Fibroblast of skin of right biceps (primary cell): ENCODE results near the gene SRRT.
"Not testable (repeated sequence)": the region's sequence is repeated elsewhere in the genome, so short reads cannot be mapped to it uniquely, and the experiment has no call there.

Experiments used
- DNase-seq: peaks from one replicate; pipeline ENCODE4 v3.0.0-alpha.2; 2013

Gene SRRT

GRCh38 chr7:100895701-100895955, 20.7 kb downstream of the SRRT start, which contains the start of gene ACHE:
TSS of gene ACHE (minus strand) at chr7:100895888. CDS start at chr7:100894232, 1,656 bp downstream.
- DNase-seq, result no peak

- no peak for DNase-seq
Observed at GRCh38 chr7:100895956-100896731, 21.2 kb downstream of the SRRT start.

DNA sequence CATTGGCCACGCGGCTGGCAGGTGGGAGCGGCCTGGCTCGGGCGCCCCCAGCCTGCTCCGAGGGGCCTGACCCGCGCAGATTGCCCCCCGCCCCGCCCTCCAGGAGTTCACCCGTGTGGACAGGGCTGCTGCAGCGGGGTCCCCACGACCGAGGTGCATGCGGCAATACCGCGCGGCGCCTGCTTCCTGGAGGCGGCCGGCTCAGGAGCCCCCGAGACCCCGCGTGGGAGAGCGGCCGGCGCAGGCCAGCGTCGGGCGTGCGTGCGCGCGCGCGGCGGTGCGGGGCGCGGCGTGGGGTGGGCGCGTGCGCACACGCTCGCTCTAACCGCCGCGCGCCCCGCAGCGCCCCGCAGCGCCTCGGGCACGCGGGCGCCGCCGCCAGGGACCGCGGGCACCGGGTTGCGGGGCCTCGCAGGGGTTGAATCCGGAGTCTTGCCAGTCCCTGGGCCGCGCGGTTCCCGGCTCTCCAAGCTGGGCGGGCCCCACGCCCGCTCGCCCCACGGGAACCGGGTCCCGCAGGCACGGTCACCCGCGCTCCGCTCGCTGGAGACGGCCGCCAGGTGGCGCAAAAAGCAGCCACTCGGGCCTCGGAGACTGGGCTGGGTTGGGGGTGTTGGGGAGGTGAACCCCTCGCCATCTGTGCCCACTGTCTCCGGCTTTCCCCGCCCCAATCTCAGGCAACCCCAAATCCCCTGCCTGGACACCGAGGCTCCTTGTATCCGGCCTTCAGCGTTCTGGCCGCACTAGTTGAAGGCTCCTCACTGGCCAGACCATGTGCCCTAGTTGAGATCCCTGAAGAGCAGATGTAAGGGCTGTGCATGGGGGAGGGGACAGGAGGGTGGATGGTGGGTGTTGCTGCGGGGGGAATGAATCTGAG, 22.1 kb downstream of the SRRT start:
- DNase-seq, result no peak

DNA sequence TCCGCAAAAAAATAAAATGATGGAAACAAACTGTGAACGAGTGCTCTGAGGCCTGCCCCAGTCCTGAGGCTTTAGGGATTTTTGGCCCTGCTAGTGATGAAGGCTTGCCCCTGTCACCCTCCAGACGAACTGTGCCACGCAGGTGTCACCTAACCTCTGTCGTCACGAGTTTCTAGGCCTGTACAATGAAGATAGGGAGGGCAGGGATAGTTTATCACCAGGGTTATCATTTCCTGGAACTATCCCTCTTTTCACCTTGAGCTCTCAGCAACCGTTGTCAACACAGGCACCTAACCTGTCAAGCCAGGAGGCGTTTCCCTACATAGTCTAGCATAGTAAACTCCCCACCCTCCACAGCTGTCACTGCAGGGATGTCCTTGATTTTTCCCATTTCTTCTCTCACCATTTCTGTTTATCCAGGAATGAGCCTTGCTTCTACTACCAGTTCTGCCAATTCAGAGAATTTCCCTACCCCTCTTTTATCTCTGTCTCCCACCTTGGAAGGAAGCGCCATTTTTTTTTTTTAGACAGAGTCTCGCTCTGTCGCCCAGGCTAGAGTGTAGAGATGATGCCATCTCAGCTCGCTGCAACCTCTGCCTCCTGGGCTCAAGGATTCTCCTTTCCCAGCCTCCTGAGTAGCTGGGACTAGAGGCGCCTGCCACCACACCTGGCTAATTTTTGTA, 23.0 kb downstream of the SRRT start:
- DNase-seq, result no peak

DNA sequence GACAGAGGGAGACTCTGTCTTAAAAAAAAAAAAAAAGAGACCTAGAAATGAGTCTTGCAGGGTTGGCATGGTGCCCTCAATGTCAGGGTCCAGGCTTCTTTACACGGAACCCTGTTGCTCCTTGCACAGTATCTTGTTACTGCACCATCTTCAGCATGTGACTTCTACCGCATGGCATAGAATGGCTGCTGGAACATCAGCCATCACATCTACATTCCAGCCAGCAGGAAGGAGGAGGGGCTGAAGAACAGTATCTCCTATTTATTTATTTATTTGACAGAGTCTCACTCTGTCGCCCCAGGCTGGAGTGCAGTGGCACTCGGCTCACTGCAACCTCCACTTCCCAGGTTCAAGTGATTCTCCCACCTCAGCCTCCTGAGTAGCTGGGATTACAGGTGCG, 24.5 kb downstream of the SRRT start:
- no peak for DNase-seq

- no peak for DNase-seq
Observed at GRCh38 chr7:100900978-100901377, 26.1 kb downstream of the SRRT start.

- no peak for DNase-seq
Observed at GRCh38 chr7:100901921-100902332, 27.0 kb downstream of the SRRT start.

DNA sequence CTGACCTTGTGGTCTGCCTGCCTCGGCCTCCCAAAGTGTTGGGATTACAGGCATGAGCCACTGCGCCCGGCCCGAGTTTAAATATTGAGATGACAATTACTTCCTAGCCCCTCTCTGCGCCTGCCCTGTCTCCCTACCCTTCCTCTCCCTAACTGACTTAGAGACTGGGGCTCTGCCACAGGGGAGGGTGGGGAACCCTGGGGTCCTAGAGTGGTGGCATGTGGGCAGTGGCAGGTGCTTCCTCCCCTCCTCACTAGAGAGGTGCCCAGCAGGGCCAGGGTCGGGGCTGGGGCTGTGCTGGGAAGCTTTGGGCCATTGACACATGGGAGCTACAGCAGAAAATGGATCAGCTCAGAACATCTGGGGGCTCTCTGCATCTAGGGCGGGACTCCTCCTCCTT, 27.7 kb downstream of the SRRT start:
- no peak for DNase-seq

GRCh38 chr7:100908512-100908911, 33.6 kb downstream of the SRRT start:
- no peak for DNase-seq

DNA sequence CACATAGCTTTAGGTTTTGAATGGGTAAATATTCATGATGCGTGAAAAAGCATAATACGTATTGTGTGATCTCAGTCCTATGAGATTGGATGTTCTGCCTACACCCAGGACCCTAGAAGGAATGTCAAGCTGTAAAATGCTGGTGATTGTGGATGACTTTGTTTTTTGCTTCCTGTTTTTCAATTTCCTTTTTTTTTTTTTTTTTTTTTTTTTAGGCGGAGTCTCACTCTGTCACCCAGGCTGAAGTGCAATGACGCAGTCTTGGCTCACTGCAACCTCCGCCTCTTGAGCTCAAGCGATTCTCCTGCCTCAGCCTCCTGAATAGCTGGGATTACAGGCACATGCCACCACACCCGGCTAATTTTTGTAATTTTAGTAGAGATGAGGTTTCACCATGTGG, 35.5 kb downstream of the SRRT start:
- DNase-seq, result not testable (repeated sequence)

- no peak for DNase-seq
Observed at GRCh38 chr7:100911484-100911883, 36.6 kb downstream of the SRRT start.

DNA sequence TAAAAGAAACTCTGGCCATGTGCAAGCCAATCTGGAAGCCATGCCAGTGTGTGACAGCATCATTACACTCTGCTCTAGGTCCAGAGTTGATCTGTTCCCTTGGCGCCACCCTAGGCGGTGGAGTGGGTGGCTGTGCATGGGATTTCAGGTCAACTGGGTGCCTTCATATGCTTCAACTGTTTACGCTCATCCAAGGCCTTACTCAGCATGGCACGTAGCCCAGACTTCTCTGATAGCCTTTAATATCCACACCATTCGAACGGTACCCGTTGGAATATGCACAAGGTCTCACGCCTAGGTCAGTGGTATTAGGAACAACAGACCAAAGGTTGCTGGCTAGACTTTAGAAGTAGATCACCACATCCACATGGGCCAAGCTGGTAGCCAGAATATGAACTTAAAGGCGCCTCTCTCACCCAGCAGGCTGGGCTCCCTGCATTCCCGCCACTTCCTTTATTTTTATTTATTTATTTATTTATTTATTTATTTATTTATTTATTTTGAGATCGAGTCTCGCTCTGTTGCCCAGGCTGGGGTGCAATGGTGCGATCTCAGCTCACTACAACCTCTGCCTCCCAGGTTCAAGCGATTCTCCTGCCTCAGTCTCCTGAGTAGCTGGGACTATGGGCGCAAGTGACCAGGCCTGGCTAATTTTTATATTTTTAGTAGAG, 39.4 kb downstream of the SRRT start:
- no peak for DNase-seq

DNA sequence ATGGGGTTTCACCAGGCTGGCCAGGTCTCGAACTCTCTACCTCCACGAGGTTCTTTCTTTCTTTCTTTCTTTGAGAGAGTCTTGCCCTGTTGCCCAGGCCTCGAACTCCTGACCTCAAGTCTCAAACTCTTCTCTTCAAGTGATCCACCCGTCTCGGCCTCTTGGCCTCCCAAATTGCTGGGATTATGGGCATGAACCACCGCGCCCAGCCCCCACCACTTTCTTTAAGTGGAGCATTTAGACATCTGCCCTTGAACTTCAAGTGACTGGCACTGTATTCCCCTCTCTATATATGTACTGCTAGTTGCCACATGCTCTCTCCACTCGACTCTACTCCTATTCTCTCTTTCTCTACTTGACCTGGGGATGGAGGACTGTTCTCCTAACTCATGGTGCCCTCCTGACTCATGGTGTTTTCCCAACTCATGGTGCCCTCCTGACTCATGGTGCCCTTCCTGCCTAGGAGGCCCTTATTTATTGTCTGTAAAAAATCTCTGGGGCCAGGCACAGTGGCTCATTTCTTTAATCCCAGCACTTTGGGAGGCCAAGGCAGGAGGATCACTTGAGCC, 40.1 kb downstream of the SRRT start:
- no peak for DNase-seq

- not testable (repeated sequence) for DNase-seq
Observed at GRCh38 chr7:100919335-100919734, 44.4 kb downstream of the SRRT start.

DNA sequence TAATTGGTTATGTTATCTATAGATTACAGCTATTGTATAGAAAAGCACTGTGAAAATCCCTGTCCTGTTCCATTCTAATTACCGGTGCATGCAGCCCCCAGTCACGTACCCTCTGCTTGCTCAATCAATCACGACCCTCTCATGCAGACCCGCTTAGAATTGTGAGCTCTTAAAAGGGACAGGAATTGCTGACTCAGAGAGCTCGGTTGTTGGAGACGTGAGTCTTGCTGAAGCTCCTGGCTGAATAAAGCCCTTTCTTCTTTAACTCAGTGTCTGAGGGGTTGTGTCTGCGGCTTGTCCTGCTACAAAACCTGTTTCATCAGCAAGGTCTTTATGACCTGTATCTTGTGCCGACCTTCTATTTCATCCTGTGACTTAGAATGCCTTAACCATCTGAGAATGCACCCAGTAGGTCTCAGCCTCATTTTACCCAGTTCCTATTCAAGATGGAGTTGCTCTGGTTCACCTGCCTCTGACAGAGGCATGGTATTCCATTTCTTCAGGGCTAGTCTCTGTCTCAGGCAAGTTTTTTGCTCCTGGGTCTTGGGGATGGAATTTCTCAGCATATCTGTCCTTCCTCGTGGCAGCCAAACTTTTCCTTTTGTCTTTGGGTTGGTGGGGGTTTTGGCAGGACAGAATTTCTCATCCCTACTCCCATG, 45.0 kb downstream of the SRRT start:
- DNase-seq, result not testable (repeated sequence)

GRCh38 chr7:100921039-100921438, 46.1 kb downstream of the SRRT start:
- DNase-seq, result no peak

DNA sequence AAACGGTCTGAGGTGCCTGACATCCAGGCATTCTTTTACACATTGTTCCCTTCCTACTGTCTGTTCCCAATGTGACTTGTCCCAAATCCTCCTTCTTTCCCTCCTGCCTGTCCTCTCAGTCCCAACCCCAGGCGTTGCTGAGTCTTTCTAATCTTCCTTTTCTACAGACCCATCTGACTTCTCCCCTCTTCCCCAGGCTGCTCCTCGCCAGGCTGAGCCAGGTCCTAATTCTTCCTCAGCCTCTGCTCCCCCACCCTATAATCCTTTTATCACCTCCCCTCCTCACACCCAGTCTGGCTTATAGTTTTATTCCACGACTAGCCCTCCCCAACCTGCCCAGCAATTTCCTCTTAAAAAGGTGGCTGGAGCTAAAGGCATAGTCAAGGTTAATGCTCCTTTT, 48.7 kb downstream of the SRRT start:
- not testable (repeated sequence) for DNase-seq

GRCh38 chr7:100929808-100930174, 54.9 kb downstream of the SRRT start:
- no peak for DNase-seq

DNA sequence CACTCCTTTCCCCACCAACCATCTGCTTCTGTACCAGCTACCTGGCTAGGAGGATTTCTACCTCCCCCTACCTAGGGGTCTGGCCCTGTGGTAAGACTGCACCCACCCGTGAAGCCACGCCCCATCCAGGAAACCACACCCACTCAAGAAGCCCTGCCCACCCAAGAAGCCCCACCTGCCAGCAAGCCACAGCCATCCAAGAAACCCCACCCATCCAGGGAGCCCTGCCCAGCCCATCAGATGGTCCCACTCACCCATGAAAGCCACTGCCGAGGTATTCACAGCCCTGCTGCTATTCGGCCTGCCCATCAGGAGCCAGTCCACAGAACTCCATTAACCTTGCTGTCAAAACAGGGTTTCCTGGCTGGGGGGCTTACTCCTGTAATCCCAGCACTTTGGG, 58.8 kb downstream of the SRRT start:
- DNase-seq, result no peak

DNA sequence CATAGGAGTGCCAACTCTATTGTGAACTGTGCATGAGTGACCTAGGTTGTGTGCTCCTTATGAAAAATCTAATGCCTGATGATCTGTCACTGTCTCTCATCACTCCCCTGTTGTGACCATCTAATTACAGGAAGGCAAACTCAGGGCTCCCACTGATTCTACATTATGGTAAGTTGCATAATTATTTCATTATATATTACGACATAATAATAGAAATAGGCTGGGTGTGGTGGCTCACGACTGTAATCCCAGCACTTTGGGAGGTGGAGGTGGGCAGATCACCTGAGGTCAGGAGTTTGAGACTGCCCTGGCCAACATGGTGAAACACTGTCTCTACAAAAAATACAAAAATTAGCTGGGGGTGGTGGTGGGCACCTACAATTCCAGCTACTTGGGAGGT, 60.5 kb downstream of the SRRT start:
- DNase-seq, result not testable (repeated sequence)

GRCh38 chr7:100936167-100936566, 61.3 kb downstream of the SRRT start:
- DNase-seq, result not testable (repeated sequence)
